Activated T-cell treated with anti-CD3 and anti-CD28 coated beads, Interleukin-2, amount 50 U/mL, for 48 hours (primary cell): ENCODE data around the gene TCAF1.
"Not testable (repeated sequence)": the region's sequence is repeated elsewhere in the genome, so short reads cannot be mapped to it uniquely, and the experiment has no call there.

Experiments
- DNase-seq, 2 experiments: peaks; one replicate each; pipeline ENCODE4 v3.0.0-alpha.2; 2020

Gene TCAF1

GRCh38 chr7:143901332-143901667 is 676 bp downstream of the TCAF1 start:
- DNase-seq: peak in 1 of 2 experiments; percentile 60

GRCh38 chr7:143900230-143900766 is 1.7 kb downstream of the TCAF1 start:
- no peak for DNase-seq

- no peak for DNase-seq
These were observed 3.2 kb downstream of the TCAF1 start for GRCh38 chr7:143898810-143899209.

GRCh38 chr7:143896667-143897066 is 5.3 kb downstream of the TCAF1 start:
- DNase-seq: no peak

GRCh38 chr7:143892527-143893300 is 9.3 kb downstream of the TCAF1 start:
- no peak for DNase-seq

- DNase-seq: no peak
These were observed 10.5 kb downstream of the TCAF1 start for GRCh38 chr7:143891457-143891856.

GRCh38 chr7:143890558-143890957 is 11.4 kb downstream of the TCAF1 start:
- DNase-seq: no peak

- DNase-seq: no peak
These were observed 12.9 kb downstream of the TCAF1 start for GRCh38 chr7:143889068-143889467.

GRCh38 chr7:143886826-143887477 is 15.0 kb downstream of the TCAF1 start:
- no peak for DNase-seq

- DNase-seq: no peak
These were observed 16.0 kb downstream of the TCAF1 start for GRCh38 chr7:143885951-143886350.

- DNase-seq: peak; percentile 55 to 63
These were observed 16.9 kb downstream of the TCAF1 start for GRCh38 chr7:143884969-143885559.

- DNase-seq: no peak
These were observed 17.6 kb downstream of the TCAF1 start for GRCh38 chr7:143884241-143884968.

- DNase-seq: peak in 1 of 2 experiments; percentile 26
These were observed 19.3 kb downstream of the TCAF1 start for GRCh38 chr7:143882604-143883078.

- DNase-seq: peak in 1 of 2 experiments; percentile 18
These were observed 19.9 kb downstream of the TCAF1 start for GRCh38 chr7:143882020-143882603.

GRCh38 chr7:143878884-143879283 is 23.1 kb downstream of the TCAF1 start:
- no peak for DNase-seq

- no peak for DNase-seq
These were observed 24.9 kb downstream of the TCAF1 start for GRCh38 chr7:143877098-143877497.

- DNase-seq: no peak
These were observed 25.8 kb downstream of the TCAF1 start for GRCh38 chr7:143876218-143876617.

- not testable (repeated sequence) for DNase-seq
These were observed 28.7 kb downstream of the TCAF1 start for GRCh38 chr7:143873242-143873641.

GRCh38 chr7:143871534-143871933 is 30.4 kb downstream of the TCAF1 start:
- DNase-seq: not testable (repeated sequence)

GRCh38 chr7:143857994-143858393 is 44.0 kb downstream of the TCAF1 start:
- not testable (repeated sequence) for DNase-seq

GRCh38 chr7:143855443-143855842 is 46.5 kb downstream of the TCAF1 start:
- DNase-seq: not testable (repeated sequence)

- no peak for DNase-seq
These were observed 51.3 kb downstream of the TCAF1 start for GRCh38 chr7:143850682-143851081.
